DOHH2 (cell line): Measurements from ENCODE around the gene UCMA.
"Not testable (repeated sequence)": the region's sequence is repeated elsewhere in the genome, so short reads cannot be mapped to it uniquely, and the experiment has no call there.

Experiments
- H3F3A ChIP-seq: fragments of 200-600 bp; sonication (generic), shearing (Covaris generic); 2 replicates; pipeline ENCODE4 v1.6.0; 2016; ENCODE audit warnings: antibody characterized with exemption, mild to moderate bottlenecking; ENCODE audit not compliant: control insufficient read depth, insufficient read depth
- H3K27ac ChIP-seq: fragments of 200-600 bp; sonication (generic); 2 replicates; pipeline ENCODE4 v1.5.1; 2014; ENCODE audit warnings: low read depth, mild to moderate bottlenecking, low read length, moderate library complexity
- H3K27me3 ChIP-seq: fragments of 200-600 bp; sonication (generic); 2 replicates; pipeline ENCODE4 v1.6.1; 2014; ENCODE audit warnings: mild to moderate bottlenecking, low read length, mixed read lengths; ENCODE audit not compliant: control insufficient read depth
- H3K36me3 ChIP-seq: fragments of 200-600 bp; sonication (generic); 2 replicates; pipeline ENCODE4 v1.6.1; 2014; ENCODE audit warnings: mild to moderate bottlenecking, low read length, moderate library complexity, mixed read lengths; ENCODE audit not compliant: control insufficient read depth
- H3K4me1 ChIP-seq: fragments of 200-600 bp; sonication (generic); 2 replicates; pipeline ENCODE4 v1.6.1; 2014; ENCODE audit warnings: mild to moderate bottlenecking, low read length, mixed read lengths; ENCODE audit not compliant: control insufficient read depth
- H3K4me2 ChIP-seq: fragments of 200-600 bp; sonication (generic); 2 replicates; pipeline ENCODE4 v1.6.0; 2014; ENCODE audit warnings: mild to moderate bottlenecking, low read length, moderate library complexity
- H3K4me3 ChIP-seq: fragments of 200-600 bp; sonication (generic); 2 replicates; pipeline ENCODE4 v1.5.1; 2014; ENCODE audit warnings: mild to moderate bottlenecking, low read length, mixed read lengths
- H3K79me2 ChIP-seq: fragments of 200-600 bp; sonication (generic); 2 replicates; pipeline ENCODE4 v1.6.1; 2014; ENCODE audit warnings: mild to moderate bottlenecking, low read length, mixed read lengths; ENCODE audit not compliant: control insufficient read depth
- H3K9me2 ChIP-seq: fragments of 200-600 bp; sonication (generic); replicated peaks from 2 replicates; pipeline ENCODE4 v1.6.1; 2014; ENCODE audit warnings: mild to moderate bottlenecking, low read length, mixed read lengths; ENCODE audit not compliant: control insufficient read depth
- H3K9me3 ChIP-seq: fragments of 200-600 bp; sonication (generic); 2 replicates; pipeline ENCODE4 v1.6.1; 2014; ENCODE audit warnings: antibody characterized with exemption, low read length, mixed read lengths; ENCODE audit not compliant: control insufficient read depth, insufficient read depth
- H4K20me1 ChIP-seq: fragments of 200-600 bp; sonication (generic); 2 replicates; pipeline ENCODE4 v1.6.0; 2014; ENCODE audit warnings: low read depth, mild to moderate bottlenecking, antibody characterized with exemption, low read length, moderate library complexity; ENCODE audit not compliant: control insufficient read depth, insufficient read depth
- EZH2phosphoT487 ChIP-seq: fragments of 200-600 bp; sonication (generic); IDR thresholded peaks from 2 replicates; pipeline ENCODE4 v1.6.1; 2017; ENCODE audit warnings: borderline replicate concordance, mild to moderate bottlenecking, antibody characterized with exemption, low read length, moderate library complexity, mixed read lengths
- TF ChIP-seq, protein P1 (sequence below): fragments of 200-600 bp; sonication (generic); IDR thresholded peaks from one replicate; pipeline ENCODE4 v1.5.1; 2014; ENCODE audit warnings: antibody characterized with exemption, mild to moderate bottlenecking, low read depth, low read length; ENCODE audit not compliant: poor library complexity, severe bottlenecking

The UCMA gene

DNA sequence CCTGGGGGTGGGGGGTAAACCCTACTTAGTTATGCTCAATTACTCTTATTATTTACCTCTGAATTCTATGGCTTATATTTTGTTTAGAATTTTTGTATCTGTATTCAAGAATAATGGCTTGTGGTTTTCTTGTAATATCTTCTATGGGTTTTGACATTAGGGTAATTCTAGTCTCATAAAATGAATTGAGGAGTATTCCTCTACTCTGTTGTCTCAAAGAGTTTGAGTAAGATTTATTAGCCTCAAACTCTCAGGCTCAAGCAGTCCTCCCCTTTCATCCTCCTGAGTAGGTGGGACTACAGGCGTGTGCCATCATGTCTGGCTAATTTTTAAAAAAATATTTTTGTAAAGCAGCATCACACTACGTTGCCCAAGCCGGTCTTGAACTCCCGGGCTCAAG, 19.6 kb upstream of the UCMA start:
- TF ChIP-seq, protein P1, sequence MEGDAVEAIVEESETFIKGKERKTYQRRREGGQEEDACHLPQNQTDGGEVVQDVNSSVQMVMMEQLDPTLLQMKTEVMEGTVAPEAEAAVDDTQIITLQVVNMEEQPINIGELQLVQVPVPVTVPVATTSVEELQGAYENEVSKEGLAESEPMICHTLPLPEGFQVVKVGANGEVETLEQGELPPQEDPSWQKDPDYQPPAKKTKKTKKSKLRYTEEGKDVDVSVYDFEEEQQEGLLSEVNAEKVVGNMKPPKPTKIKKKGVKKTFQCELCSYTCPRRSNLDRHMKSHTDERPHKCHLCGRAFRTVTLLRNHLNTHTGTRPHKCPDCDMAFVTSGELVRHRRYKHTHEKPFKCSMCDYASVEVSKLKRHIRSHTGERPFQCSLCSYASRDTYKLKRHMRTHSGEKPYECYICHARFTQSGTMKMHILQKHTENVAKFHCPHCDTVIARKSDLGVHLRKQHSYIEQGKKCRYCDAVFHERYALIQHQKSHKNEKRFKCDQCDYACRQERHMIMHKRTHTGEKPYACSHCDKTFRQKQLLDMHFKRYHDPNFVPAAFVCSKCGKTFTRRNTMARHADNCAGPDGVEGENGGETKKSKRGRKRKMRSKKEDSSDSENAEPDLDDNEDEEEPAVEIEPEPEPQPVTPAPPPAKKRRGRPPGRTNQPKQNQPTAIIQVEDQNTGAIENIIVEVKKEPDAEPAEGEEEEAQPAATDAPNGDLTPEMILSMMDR, result no peak
- TF ChIP-seq EZH2phosphoT487, result no peak
- Histone ChIP-seq H3K9me2 (no peaks in the 10 kb centered on the region), H3K36me3 (no peaks in the 10 kb centered on the region), H4K20me1 (no peaks in the 10 kb centered on the region), H3K79me2 (no peaks in the 10 kb centered on the region), H3K4me1 (peaks cover 39% of the 10 kb centered on the region), H3K27ac (no peak overlapping the region), H3F3A (peaks cover 4% of the 10 kb centered on the region; the same call in 1 of the 2 replicates), H3K9me3 (no peaks in the 10 kb centered on the region), H3K4me2 (peak overlapping the region; percentile 84), H3K4me3 (peak overlapping the region; percentile 2; the same call in 1 of the 2 replicates), H3K27me3 (no peaks in the 10 kb centered on the region)

DNA sequence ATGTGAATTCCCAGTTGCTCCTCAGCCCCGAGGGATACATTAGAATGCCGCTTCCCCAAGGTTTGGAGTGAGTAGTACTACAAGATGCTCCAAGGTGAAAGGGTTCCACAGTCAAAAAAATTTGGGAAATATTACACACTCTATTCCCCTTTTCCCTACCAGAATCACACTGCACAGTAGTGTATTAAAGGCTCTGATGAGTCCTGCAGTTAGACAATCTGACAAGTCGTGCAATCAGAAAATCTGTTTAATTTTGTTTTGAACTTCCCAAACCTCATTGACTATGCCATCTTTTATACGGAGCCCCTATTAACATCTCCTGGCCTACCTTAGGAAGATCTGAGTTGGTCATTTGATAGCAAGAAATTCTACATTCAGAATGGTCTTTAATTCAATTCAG, 13.6 kb upstream of the UCMA start:
- Histone ChIP-seq H3K4me3 (no peak overlapping the region), H3K4me1 (peaks cover 16% of the 10 kb centered on the region), H3K9me3 (no peaks in the 10 kb centered on the region), H3K79me2 (no peaks in the 10 kb centered on the region), H3K4me2 (no peak overlapping the region), H3K36me3 (no peaks in the 10 kb centered on the region), H3K27ac (no peak overlapping the region), H3K27me3 (no peaks in the 10 kb centered on the region), H3F3A (no peaks in the 10 kb centered on the region), H3K9me2 (no peaks in the 10 kb centered on the region), H4K20me1 (no peaks in the 10 kb centered on the region)
- TF ChIP-seq, protein P1, result no peak
- no peak for TF ChIP-seq EZH2phosphoT487

DNA sequence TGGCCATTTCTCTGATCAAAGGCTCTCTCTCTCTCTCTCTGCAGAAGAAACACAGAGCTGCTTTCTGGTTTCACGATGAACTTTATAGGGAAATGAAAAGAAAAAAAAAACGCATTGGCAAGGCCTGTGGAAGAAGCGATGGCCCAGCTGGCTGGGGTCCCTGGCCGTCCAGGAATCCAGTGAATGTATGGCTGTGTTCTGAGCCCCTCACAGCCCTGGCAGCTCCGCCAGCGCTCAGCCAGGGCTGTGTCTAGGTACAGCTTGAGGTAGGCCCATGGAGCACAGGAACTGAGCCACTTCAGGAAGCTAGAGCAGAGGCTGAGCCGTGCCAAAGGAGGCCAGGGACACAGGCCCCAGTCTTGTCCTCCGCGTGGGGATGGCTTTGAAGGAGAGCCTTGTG, 13.1 kb upstream of the UCMA start:
- peaks cover 11% of the 10 kb centered on the region for H3K4me1 ChIP-seq
- H3K4me3 ChIP-seq, result no peak overlapping the region
- H3K9me2 ChIP-seq, result no peaks in the 10 kb centered on the region
- no peaks in the 10 kb centered on the region for H3K79me2 ChIP-seq
- TF ChIP-seq EZH2phosphoT487, result no peak
- TF ChIP-seq, protein P1, result no peak
- no peaks in the 10 kb centered on the region for H3K9me3 ChIP-seq
- no peaks in the 10 kb centered on the region for H3K27me3 ChIP-seq
- no peak overlapping the region for H3K4me2 ChIP-seq
- no peak overlapping the region for H3K27ac ChIP-seq
- H4K20me1 ChIP-seq, result no peaks in the 10 kb centered on the region
- H3K36me3 ChIP-seq, result no peaks in the 10 kb centered on the region
- H3F3A ChIP-seq, result no peaks in the 10 kb centered on the region

DNA sequence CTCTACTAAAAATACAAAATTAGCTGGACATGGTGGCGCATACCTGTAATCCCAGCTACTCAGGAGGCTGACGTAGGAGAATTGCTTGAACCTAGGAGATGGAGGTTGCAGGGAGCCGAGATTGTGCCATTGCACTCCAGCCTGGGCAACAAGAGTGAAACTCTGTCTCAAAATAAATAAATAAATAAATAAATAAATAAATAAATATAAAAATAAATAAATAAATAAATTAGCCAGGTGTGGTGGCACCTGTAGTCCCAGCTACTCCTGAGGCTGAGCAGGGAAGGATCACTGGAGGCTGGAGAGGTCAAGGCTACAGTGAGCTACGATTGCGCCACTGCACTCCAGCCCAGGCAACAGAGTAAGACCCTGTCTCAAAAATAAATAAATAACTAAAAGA, 8.1 kb upstream of the UCMA start:
- not testable (repeated sequence) for H3K4me3 ChIP-seq, H3K9me3 ChIP-seq, H3F3A ChIP-seq, H3K27ac ChIP-seq, H3K4me1 ChIP-seq, H3K27me3 ChIP-seq, H3K9me2 ChIP-seq, H4K20me1 ChIP-seq, H3K36me3 ChIP-seq, H3K4me2 ChIP-seq, H3K79me2 ChIP-seq
